ENCODE results near the gene MDH1. TPM values are rescaled to one million over a fixed set of nuclear protein-coding genes. Genes with fewer than 3 reads are reported as not detected.

The MDH1 gene
- total RNA-seq, 6 experiments from 2014 or later, result 96.4 to 266 (median 110) TPM

DNA sequence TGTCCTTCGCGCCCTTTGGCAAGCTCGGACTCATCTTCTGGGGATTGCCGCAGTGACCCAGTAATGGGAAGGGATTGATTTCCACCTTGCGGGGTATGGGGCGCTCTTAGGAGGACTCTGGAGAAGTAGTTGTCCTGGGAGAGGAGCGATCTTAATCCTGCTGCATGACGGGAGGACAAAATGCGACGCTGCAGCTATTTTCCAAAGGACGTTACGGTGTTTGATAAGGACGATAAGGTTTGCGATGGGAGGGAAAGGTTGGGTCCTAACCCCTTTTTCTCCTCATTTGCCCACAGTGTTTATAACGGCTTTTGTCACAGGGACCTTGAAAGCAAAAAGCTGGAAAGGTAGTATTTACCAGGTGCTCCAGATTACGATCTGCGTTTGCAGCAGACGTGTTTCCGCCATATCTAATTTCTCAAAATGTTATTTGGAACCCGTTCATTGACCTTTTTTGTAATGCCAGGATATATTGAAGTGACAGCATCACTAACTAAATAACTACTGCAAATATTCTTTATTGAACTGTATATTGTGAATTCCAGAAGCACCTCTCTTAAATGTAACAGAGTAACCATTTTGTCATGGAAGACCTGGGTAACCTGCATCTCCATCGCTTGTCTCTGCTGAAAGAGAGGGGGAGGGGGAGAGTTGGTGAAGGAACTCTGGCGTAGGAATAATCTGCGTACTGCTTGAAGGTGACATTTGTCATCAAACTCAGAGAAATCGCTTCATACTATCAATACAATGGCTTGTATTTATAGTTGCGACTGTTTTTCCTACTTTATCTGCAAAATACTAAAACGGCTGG lies 590 bp downstream of the MDH1 start:
- TF ChIP-seq, protein P1, sequence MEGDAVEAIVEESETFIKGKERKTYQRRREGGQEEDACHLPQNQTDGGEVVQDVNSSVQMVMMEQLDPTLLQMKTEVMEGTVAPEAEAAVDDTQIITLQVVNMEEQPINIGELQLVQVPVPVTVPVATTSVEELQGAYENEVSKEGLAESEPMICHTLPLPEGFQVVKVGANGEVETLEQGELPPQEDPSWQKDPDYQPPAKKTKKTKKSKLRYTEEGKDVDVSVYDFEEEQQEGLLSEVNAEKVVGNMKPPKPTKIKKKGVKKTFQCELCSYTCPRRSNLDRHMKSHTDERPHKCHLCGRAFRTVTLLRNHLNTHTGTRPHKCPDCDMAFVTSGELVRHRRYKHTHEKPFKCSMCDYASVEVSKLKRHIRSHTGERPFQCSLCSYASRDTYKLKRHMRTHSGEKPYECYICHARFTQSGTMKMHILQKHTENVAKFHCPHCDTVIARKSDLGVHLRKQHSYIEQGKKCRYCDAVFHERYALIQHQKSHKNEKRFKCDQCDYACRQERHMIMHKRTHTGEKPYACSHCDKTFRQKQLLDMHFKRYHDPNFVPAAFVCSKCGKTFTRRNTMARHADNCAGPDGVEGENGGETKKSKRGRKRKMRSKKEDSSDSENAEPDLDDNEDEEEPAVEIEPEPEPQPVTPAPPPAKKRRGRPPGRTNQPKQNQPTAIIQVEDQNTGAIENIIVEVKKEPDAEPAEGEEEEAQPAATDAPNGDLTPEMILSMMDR (IDR thresholded peaks at IDR 0.05), result no peak
- TF ChIP-seq POLR2A (IDR thresholded peaks at IDR 0.05), result no peak
- intact Hi-C loops (cut with DNase I), result no loop called here
- ATAC-seq (peak; percentile 17 to 35 (median 25)), DNase-seq (no peak)
- WGBS (ENCODE audit: insufficient coverage, low coverage, low lambda C conversion rate, missing lambda C conversion rate), result 3% methylated on average over 24 of the region's 26 CpGs
- no peaks in the 10 kb centered on the region for H3K9me3 ChIP-seq
- H3K36me3 ChIP-seq, result peaks cover 0 to 2% (median 0%) of the 10 kb centered on the region in 4 donors
- peak overlapping the region; percentile 73 to 82 (median 78) for H3K27ac ChIP-seq
- H3K4me1 ChIP-seq, result peaks cover 0 to 38% (median 5%) of the 10 kb centered on the region in 4 donors
- H3K27me3 ChIP-seq, result no peaks in the 10 kb centered on the region
- peak overlapping the region; percentile 69 to 88 (median 81) for H3K4me3 ChIP-seq

DNA sequence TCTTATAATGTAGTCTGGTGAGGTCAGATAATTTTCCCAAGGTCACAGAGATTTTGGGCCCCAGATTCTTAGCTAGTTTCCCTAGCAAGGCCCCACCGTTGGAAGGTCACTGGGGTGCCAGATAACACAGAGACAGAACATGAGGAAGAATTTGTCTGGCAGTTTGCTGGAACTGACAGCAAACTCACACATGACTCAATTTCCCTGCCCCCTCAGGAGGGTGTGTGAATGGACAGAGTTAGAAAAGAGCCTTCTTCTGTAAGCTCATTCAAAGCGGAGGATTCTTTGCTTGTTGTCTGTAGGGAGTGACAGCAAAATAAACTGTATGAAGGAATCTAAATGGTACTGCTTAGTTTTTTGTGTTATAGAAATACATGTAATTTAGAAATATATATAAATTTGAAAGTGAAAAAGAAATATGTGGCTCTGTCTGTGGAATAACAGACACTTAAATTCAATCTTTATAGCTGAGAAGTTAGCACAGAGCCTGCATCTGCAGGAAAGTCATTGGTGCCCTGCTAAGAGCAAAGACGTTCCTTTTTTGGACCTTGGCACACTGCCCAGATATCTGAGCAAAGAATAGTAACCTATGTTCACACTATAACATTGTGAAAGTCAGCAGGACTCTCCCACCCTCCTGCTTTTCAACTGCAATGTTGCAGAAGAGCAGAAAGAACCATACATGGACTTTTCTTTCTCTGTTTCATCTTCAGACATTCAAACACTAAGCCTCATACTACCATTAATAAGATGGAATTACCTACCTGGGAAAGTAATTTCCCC lies 2.1 kb downstream of the MDH1 start:
- Histone ChIP-seq H3K27me3 (no peaks in the 10 kb centered on the region), H3K4me1 (peaks cover 0 to 38% (median 5%) of the 10 kb centered on the region in 4 donors), H3K4me3 (no peak overlapping the region), H3K9me3 (no peaks in the 10 kb centered on the region), H3K36me3 (peaks cover 0 to 16% (median 2%) of the 10 kb centered on the region in 4 donors), H3K27ac (no peak overlapping the region)
- intact Hi-C loops (cut with DNase I), result no loop called here
- DNase-seq (peak in 1 of 3 donors; percentile 71), ATAC-seq (peak in 2 of 4 donors; percentile 2 to 6)
- 26% methylated on average over 3 of the region's 3 CpGs for WGBS (ENCODE audit: insufficient coverage, low coverage, low lambda C conversion rate, missing lambda C conversion rate)
- TF ChIP-seq POLR2A (IDR thresholded peaks at IDR 0.05), result no peak
- TF ChIP-seq, protein P1 (IDR thresholded peaks at IDR 0.05), result no peak

DNA sequence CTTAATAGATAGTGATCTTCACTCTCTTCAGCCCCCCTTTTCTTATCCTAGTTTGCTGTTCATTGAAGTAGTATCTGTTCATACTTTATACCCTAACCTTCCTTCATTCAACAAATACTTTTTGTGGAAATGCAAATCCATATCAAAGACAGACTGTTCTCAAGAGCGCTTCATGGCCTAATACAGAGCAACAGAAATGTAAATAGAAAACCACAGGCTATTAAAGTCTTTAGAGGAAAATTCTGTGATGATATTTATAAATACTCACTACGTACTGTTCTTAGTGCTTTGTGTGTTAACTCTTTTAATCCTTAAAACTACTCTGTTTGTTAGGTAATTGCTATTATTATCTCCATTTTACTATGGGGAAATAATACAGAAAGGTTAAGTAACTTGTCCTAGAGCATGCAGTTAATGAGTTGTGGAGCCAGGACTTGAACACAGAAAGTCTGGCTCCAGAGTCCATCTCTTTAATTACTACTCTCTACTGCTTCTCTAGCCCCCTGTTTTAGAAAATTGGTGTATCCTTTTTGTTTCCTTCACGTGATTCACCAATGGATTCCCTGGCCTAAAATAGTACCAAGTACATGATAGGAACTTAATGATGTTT lies 2.9 kb downstream of the MDH1 start:
- Histone ChIP-seq H3K27me3 (no peaks in the 10 kb centered on the region), H3K36me3 (peaks cover 0 to 16% (median 2%) of the 10 kb centered on the region in 4 donors), H3K27ac (no peak overlapping the region), H3K9me3 (no peaks in the 10 kb centered on the region), H3K4me3 (no peak overlapping the region), H3K4me1 (peaks cover 0 to 41% (median 5%) of the 10 kb centered on the region in 4 donors)
- TF ChIP-seq, protein P1 (IDR thresholded peaks at IDR 0.05), result no peak
- no peak for TF ChIP-seq POLR2A (IDR thresholded peaks at IDR 0.05)
- DNase-seq (no peak), ATAC-seq (no peak)
- intact Hi-C loops (cut with DNase I), result no loop called here
- 69% methylated on average over 3 of the region's 3 CpGs for WGBS (ENCODE audit: insufficient coverage, low coverage, low lambda C conversion rate, missing lambda C conversion rate)

DNA sequence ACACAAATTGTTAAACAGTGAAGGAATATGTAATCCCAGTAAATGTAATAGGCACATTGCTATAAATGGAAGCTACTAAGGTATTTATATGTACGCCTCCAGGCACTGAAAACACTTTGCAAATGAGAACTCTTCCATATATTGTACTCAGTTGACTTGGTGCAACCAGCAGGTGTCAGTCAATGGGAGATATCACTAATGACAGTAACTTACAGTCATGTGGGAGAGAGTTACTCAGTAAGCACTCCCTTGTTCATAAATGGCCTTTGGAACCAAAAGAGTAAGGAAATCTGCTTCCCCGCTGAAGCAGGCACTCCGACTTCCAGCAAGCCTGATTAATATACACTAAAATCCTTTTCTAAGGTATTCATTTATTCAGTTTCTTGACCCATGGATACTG lies 5.9 kb downstream of the MDH1 start:
- ATAC-seq (no peak), DNase-seq (no peak)
- H3K36me3 ChIP-seq, result peaks cover 0 to 31% (median 8%) of the 10 kb centered on the region in 4 donors
- no peak overlapping the region for H3K4me3 ChIP-seq
- H3K4me1 ChIP-seq, result peaks cover 0 to 30% (median 5%) of the 10 kb centered on the region in 4 donors
- TF ChIP-seq, protein P1 (IDR thresholded peaks at IDR 0.05), result peak in 1 of 4 donors; percentile 5
- no peak for TF ChIP-seq POLR2A (IDR thresholded peaks at IDR 0.05)
- intact Hi-C loops (cut with DNase I), result no loop called here
- 94% methylated on average over 3 of the region's 3 CpGs for WGBS (ENCODE audit: insufficient coverage, low coverage, low lambda C conversion rate, missing lambda C conversion rate)
- no peaks in the 10 kb centered on the region for H3K9me3 ChIP-seq
- H3K27me3 ChIP-seq, result no peaks in the 10 kb centered on the region
- no peak overlapping the region for H3K27ac ChIP-seq
